ENCODE results near the gene PTGES.

Gene PTGES

DNA sequence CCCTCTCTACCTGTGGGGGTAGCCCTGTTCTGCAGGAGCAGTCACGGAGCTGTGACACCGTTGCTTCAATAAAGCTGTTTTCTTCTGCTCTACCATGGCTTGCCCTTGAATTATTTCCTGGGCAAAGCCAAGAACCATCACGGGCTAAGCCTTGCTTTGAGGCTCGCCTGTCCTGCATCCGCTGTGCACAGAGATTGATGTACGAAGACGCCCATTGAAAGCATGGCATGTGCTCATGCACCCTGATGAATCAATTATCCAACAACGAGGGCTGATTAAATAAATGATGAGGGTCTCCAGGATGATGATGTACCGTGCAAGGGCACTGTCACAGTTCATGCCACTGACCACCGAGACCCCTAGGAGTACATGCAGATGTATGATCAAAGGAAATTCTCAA, 20.7 kb downstream of the PTGES start:
- no peak for DNase-seq (ENCODE audit: low read depth, low spot score)
- Histone ChIP-seq H3K27me3 (ENCODE audit: insufficient read depth, insufficient read length) (no peaks in the 10 kb centered on the region), H3K36me3 (ENCODE audit: insufficient read depth, insufficient read length, low read length) (no peaks in the 10 kb centered on the region), H3K9me3 (ENCODE audit: insufficient read depth, low read length) (no peaks in the 10 kb centered on the region), H3K9ac (ENCODE audit: insufficient read length, low read depth) (no peak overlapping the region), H3K4me3 (ENCODE audit: insufficient read length, low read depth) (no peak overlapping the region), H3K4me1 (ENCODE audit: insufficient read depth, insufficient read length) (peaks cover 3% of the 10 kb centered on the region)
- TF ChIP-seq YY1 (IDR thresholded peaks at IDR 0.05; ENCODE audit: insufficient read depth, insufficient read length) (no peak), ZNF274 (IDR thresholded peaks at IDR 0.05; ENCODE audit: low read depth, low read length) (no peak), SUZ12 (IDR thresholded peaks at IDR 0.05; ENCODE audit: extremely low read depth, insufficient read depth, insufficient read length) (no peak)

DNA sequence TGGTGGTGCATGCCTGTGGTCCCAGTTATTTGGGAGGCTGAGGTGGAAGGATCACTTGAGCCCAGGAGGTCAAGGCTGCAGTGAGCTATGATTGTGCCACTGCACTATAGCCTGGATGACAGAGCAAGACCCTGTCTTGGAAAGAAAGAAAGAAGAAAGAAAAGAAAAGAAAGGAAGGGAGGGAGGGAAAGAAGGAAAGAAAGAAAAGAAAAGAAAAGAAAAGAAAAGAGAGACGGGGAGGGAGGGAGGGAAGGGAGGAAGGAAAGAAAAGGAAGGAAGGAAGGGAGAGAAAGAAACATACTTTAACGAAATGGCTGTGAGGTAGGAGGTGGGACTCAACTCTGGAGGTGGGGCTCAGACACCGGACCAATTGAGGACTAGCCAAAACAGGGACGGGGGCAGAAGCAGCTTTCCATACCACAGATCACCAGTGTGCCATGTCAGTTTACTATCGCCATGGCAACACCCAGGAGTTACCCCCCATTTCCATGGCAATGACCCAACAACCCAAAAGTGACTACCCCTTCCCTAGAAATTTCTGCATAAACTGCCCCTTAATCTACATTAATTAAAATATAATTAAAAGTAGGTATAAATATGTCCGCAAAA, 21.3 kb downstream of the PTGES start:
- TF ChIP-seq ZNF274 (IDR thresholded peaks at IDR 0.05; ENCODE audit: low read depth, low read length) (no peak), SUZ12 (IDR thresholded peaks at IDR 0.05; ENCODE audit: extremely low read depth, insufficient read depth, insufficient read length) (no peak), YY1 (IDR thresholded peaks at IDR 0.05; ENCODE audit: insufficient read depth, insufficient read length) (no peak)
- Histone ChIP-seq H3K27me3 (ENCODE audit: insufficient read depth, insufficient read length) (no peaks in the 10 kb centered on the region), H3K9ac (ENCODE audit: insufficient read length, low read depth) (no peak overlapping the region), H3K36me3 (ENCODE audit: insufficient read depth, insufficient read length, low read length) (no peaks in the 10 kb centered on the region), H3K4me1 (ENCODE audit: insufficient read depth, insufficient read length) (no peaks in the 10 kb centered on the region), H3K4me3 (ENCODE audit: insufficient read length, low read depth) (no peak overlapping the region), H3K9me3 (ENCODE audit: insufficient read depth, low read length) (no peaks in the 10 kb centered on the region)
- DNase-seq (ENCODE audit: low read depth, low spot score): no peak

DNA sequence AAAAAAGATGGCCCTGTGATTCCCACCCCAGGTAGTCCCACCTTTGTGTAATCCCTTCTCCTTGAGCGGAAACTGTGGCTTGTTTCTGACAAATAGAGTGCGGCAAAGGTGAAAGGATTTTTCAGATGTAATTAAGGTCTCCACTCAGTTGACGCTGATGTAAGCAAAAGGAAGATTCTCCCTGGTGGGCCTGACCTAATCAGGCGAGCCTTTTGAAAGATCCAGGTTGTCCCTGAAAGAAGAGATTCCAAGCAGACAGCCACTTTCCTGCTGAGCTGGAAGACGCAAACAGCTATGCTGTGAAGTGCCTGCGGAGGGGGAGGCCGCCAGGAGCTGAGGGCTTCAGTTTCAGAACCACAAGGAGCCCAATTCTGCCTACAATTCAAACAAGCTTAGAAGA, 24.1 kb downstream of the PTGES start:
- no peaks in the 10 kb centered on the region for H3K9me3 ChIP-seq (ENCODE audit: insufficient read depth, low read length)
- TF ChIP-seq SUZ12 (IDR thresholded peaks at IDR 0.05; ENCODE audit: extremely low read depth, insufficient read depth, insufficient read length) (no peak), ZNF274 (IDR thresholded peaks at IDR 0.05; ENCODE audit: low read depth, low read length) (no peak), YY1 (IDR thresholded peaks at IDR 0.05; ENCODE audit: insufficient read depth, insufficient read length) (no peak)
- H3K36me3 ChIP-seq (ENCODE audit: insufficient read depth, insufficient read length, low read length): no peaks in the 10 kb centered on the region
- H3K9ac ChIP-seq (ENCODE audit: insufficient read length, low read depth): no peak overlapping the region
- H3K4me1 ChIP-seq (ENCODE audit: insufficient read depth, insufficient read length): peaks cover 12% of the 10 kb centered on the region
- H3K4me3 ChIP-seq (ENCODE audit: insufficient read length, low read depth): no peak overlapping the region
- no peak for DNase-seq (ENCODE audit: low read depth, low spot score)
- no peaks in the 10 kb centered on the region for H3K27me3 ChIP-seq (ENCODE audit: insufficient read depth, insufficient read length)

DNA sequence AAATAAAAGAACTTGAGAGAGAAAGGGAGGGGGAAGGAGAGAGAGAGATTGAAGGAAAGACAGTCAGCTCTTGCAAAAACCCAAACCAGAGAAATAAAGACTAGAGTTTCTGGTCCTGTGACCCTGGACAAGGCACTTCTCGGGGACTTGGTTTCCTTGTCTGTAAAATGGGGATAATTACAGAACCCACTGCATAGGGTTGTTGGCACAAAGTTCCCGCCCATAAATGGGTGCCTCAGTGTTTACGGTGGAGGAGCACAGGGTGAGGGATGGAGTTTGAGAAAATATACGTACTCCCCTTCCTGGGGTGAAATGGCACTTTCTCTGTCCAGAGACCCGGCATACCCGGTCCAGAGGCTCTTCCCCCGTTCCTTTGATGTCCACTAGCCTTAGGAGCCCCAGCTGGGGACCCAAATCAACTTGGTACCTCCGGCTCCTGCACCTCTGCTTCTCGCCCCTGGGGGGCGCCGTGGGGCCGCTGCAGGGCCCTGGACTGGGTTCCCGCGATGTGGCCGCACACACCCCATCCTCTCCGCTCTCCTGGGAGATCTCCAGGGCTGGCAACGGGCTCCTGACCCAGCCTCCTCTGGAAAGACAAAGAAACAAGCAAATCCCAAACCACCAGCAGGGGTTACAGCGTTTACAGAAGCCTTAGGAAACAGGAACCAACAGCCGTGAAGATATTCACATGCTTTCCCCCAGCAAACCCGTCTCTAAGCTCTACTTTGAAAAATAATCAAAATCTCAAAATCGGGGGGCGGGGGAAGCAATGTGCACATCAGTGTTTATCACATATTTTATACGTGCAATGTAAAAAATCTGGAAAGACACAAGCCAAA, 26.3 kb downstream of the PTGES start:
- peak; percentile 89 for DNase-seq (ENCODE audit: low read depth, low spot score)
- no peaks in the 10 kb centered on the region for H3K27me3 ChIP-seq (ENCODE audit: insufficient read depth, insufficient read length)
- peaks cover 12% of the 10 kb centered on the region for H3K4me1 ChIP-seq (ENCODE audit: insufficient read depth, insufficient read length)
- TF ChIP-seq ZNF274 (IDR thresholded peaks at IDR 0.05; ENCODE audit: low read depth, low read length) (no peak), YY1 (IDR thresholded peaks at IDR 0.05; ENCODE audit: insufficient read depth, insufficient read length) (no peak), SUZ12 (IDR thresholded peaks at IDR 0.05; ENCODE audit: extremely low read depth, insufficient read depth, insufficient read length) (no peak)
- H3K36me3 ChIP-seq (ENCODE audit: insufficient read depth, insufficient read length, low read length): no peaks in the 10 kb centered on the region
- H3K4me3 ChIP-seq (ENCODE audit: insufficient read length, low read depth): no peak overlapping the region
- no peaks in the 10 kb centered on the region for H3K9me3 ChIP-seq (ENCODE audit: insufficient read depth, low read length)
- peak overlapping the region; percentile 9 for H3K9ac ChIP-seq (ENCODE audit: insufficient read length, low read depth)

DNA sequence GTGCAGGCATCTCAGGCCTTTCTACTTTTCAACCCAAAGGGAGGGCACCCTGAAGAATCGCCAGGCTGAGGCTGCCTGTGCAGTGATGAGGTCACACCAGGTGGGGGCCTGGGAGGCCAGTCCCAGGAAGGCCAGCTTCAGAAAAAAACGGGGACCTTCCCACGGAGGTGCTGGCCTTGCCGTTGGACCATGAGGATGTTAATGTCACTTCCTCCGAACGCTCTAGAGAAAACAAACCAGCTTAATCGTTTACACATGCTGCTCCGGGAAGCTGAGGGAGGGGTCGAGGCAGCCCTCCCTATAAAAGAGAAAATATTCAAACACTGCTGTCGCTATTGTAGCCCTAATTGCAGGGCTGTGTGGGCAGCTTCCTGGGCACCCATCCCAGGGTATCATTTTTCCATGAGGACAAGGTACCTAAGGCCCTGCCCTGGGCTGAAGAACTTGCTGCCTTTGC, 27.0 kb downstream of the PTGES start:
- Histone ChIP-seq H3K4me1 (ENCODE audit: insufficient read depth, insufficient read length) (peaks cover 12% of the 10 kb centered on the region), H3K9ac (ENCODE audit: insufficient read length, low read depth) (peak overlapping the region; percentile 26), H3K36me3 (ENCODE audit: insufficient read depth, insufficient read length, low read length) (no peaks in the 10 kb centered on the region), H3K9me3 (ENCODE audit: insufficient read depth, low read length) (no peaks in the 10 kb centered on the region), H3K4me3 (ENCODE audit: insufficient read length, low read depth) (no peak overlapping the region), H3K27me3 (ENCODE audit: insufficient read depth, insufficient read length) (no peaks in the 10 kb centered on the region)
- no peak for DNase-seq (ENCODE audit: low read depth, low spot score)
- TF ChIP-seq YY1 (IDR thresholded peaks at IDR 0.05; ENCODE audit: insufficient read depth, insufficient read length) (no peak), ZNF274 (IDR thresholded peaks at IDR 0.05; ENCODE audit: low read depth, low read length) (no peak), SUZ12 (IDR thresholded peaks at IDR 0.05; ENCODE audit: extremely low read depth, insufficient read depth, insufficient read length) (no peak)

DNA sequence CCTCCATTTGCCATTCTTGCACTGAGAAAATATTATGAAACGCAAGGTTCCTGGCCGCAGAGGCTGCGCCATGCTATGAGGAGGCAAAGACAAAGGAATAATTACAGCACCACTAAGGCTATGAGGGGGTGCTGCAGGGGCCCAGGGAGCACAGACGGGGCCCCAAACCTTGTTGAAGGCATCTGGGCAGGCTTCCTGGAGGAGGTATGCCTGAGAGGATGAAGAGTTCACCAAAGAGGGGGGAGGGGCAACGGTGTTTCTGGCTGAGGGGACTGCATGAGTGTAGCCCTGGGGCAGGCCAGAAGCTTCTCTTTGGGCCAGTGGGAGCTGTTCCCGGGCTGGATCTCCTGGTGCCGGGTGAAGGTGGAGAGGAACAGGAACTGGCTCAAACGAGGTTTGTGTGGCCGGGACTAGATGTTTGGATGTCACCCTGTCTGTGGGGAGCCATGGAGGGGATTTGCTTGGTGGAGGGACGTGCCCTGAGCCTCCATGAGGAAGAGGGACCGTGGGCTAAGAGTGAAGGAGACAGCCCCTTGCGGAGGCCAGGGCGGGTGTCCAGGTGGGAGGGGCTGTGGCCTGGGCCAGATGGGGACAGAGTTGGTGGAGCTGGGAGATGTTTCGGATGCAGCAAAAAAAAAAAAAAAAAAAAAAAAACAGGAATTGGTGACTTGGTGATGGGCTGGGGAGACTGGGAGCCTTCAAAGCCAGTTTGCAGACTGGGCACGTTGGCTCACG, 28.2 kb downstream of the PTGES start:
- TF ChIP-seq YY1 (IDR thresholded peaks at IDR 0.05; ENCODE audit: insufficient read depth, insufficient read length) (no peak), ZNF274 (IDR thresholded peaks at IDR 0.05; ENCODE audit: low read depth, low read length) (no peak), SUZ12 (IDR thresholded peaks at IDR 0.05; ENCODE audit: extremely low read depth, insufficient read depth, insufficient read length) (no peak)
- no peak overlapping the region for H3K9ac ChIP-seq (ENCODE audit: insufficient read length, low read depth)
- peaks cover 14% of the 10 kb centered on the region for H3K4me1 ChIP-seq (ENCODE audit: insufficient read depth, insufficient read length)

DNA sequence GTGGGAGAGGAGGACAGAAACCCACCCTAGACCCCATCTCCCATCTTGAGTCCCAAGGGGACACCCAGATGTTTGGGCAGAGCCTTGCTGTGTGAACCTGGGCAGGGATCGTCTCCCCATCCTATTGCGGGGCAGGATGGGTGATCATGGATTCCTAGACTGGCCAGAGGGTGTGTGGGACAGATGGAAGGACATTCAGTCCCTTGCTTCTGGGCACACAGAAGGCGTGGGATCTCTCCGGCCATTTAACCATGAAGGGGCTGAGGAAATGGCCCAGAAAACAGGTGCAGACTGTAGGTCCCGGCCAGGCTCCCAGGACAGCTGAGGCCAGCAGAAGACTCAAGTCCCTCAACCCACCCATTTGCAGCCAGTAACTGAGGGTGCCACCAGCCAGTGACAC, 29.9 kb downstream of the PTGES start:
- no peak for TF ChIP-seq SUZ12 (IDR thresholded peaks at IDR 0.05; ENCODE audit: extremely low read depth, insufficient read depth, insufficient read length)
- TF ChIP-seq ZNF274 (IDR thresholded peaks at IDR 0.05; ENCODE audit: low read depth, low read length): no peak
- TF ChIP-seq YY1 (IDR thresholded peaks at IDR 0.05; ENCODE audit: insufficient read depth, insufficient read length): no peak
- no peak overlapping the region for H3K9ac ChIP-seq (ENCODE audit: insufficient read length, low read depth)
- H3K36me3 ChIP-seq (ENCODE audit: insufficient read depth, insufficient read length, low read length): peaks cover 3% of the 10 kb centered on the region
- no peak for DNase-seq (ENCODE audit: low read depth, low spot score)
- H3K4me1 ChIP-seq (ENCODE audit: insufficient read depth, insufficient read length): peaks cover 14% of the 10 kb centered on the region
- no peaks in the 10 kb centered on the region for H3K9me3 ChIP-seq (ENCODE audit: insufficient read depth, low read length)
- no peaks in the 10 kb centered on the region for H3K27me3 ChIP-seq (ENCODE audit: insufficient read depth, insufficient read length)
- H3K4me3 ChIP-seq (ENCODE audit: insufficient read length, low read depth): no peak overlapping the region

More for the DNA sequence above, 28.2 kb downstream of the PTGES start:
- H3K4me3 ChIP-seq (ENCODE audit: insufficient read length, low read depth): no peak overlapping the region
- no peaks in the 10 kb centered on the region for H3K27me3 ChIP-seq (ENCODE audit: insufficient read depth, insufficient read length)
- no peaks in the 10 kb centered on the region for H3K9me3 ChIP-seq (ENCODE audit: insufficient read depth, low read length)
- DNase-seq (ENCODE audit: low read depth, low spot score): no peak
- no peaks in the 10 kb centered on the region for H3K36me3 ChIP-seq (ENCODE audit: insufficient read depth, insufficient read length, low read length)

Data from NT2/D1 (cell line).